NCI-H2227 (cell line): ENCODE data around the gene TTC21A.

Source experiments
- DNase-seq: peaks from one replicate; lab custom pipeline; 2025; ENCODE audit not compliant: unreplicated experiment; lab: John Stamatoyannopoulos, UW

TTC21A gene

GRCh38 chr3:39136533-39137434 is 29.3 kb downstream of the TTC21A start:
- no peak for DNase-seq

- DNase-seq: no peak
These were observed 30.0 kb downstream of the TTC21A start for GRCh38 chr3:39137435-39137936.

- DNase-seq: no peak
These were observed 30.7 kb downstream of the TTC21A start for GRCh38 chr3:39137991-39138803.

DNA sequence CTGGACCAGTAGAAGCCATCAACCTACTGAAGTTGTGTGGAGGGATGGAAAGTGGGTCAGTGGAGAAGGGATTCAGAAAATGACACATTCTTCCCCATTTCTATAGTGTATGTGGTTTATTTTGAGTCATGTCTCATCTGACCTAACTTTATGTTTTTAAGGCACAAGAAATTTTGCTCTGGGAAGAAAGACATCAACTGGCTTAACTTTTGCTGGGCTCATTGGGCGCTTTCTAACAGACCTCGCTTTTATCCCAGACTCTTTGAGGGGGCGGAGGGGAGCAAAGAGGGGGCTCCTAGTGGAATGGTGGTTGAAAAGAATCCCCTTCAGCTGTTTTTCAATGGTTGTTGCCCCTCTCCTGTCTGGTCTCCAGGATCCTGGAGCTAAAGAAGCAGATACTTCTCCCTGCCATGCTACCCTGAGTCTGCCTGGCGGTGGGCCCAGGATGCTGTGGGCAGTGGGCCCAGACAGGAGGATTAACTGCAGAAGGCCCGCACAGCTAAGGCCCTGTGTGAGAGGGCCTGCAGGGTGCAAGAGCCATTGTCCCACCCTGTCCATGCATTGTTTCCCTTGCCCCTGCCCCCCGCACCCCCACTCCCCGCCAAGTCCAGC is 31.4 kb downstream of the TTC21A start:
- no peak for DNase-seq

DNA sequence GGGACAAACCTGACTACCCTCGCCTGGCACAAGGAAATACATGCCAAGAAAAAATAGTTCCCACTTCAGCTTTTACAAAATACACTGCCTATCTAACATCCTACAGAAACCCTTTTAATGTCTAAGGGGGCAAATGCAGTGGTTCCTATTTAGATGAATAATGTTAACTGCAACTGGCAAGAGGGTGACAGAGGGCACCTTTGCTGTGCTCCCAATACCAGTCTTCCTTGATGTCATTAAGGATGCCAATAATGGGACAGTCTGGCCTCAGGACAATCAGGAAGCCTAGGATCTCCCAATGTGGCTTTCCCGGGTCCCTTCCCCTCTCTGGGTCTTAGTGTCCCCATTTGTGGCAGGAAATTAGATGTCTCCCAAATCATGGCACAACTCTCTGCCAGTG is 32.0 kb downstream of the TTC21A start:
- DNase-seq: no peak

DNA sequence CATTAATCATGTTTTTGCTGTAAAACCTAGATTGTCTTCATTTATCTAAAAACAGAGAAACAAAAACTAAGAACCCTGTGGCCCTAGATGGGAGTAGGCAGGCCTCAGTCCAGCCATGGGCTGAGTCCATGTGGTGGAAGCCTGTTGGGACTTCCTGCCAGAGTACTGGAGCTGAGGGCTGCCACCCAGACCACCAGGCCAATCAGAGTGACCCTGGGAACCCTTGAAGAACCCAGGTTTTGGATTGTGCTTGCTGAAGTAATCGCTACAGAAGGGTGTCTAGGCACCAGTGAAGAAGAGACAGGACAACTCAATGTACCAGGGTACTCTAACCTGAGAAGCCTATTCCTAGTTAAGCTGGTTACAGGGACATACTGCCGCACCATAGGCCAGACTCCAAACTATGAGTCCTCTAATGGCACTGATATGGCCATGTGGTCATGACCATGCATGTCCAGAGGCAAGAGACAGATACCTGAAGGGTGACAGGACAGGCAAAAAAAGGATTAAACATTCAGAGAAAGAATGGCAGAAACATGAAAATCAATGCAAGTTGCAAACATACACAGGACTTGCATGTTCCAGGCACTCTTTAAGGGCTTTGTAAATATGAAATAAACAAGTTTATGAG is 33.0 kb downstream of the TTC21A start:
- no peak for DNase-seq

- no peak for DNase-seq
These were observed 33.9 kb downstream of the TTC21A start for GRCh38 chr3:39141171-39141995.

DNA sequence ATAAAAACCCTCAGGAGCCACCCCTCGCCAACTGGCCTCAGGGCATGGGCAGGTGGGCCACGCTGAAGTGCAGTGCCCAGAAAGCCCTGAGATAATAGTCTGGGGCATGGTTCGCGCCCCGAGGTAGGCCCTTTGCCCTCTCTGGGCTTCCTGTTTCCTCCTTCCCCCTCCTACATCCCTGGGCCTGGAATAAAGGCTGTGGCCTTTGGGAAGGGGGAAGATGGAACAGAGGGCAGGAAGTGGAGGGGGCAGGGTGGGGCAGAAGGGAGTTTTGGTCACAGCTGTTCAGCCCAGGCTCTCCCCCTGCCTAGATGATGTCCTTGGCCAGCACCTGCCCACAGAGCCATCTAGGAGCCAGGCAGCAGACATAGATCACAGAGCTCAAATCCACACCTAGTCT is 34.6 kb downstream of the TTC21A start:
- no peak for DNase-seq

- DNase-seq: no peak
These were observed 35.8 kb downstream of the TTC21A start for GRCh38 chr3:39143051-39143885.

DNA sequence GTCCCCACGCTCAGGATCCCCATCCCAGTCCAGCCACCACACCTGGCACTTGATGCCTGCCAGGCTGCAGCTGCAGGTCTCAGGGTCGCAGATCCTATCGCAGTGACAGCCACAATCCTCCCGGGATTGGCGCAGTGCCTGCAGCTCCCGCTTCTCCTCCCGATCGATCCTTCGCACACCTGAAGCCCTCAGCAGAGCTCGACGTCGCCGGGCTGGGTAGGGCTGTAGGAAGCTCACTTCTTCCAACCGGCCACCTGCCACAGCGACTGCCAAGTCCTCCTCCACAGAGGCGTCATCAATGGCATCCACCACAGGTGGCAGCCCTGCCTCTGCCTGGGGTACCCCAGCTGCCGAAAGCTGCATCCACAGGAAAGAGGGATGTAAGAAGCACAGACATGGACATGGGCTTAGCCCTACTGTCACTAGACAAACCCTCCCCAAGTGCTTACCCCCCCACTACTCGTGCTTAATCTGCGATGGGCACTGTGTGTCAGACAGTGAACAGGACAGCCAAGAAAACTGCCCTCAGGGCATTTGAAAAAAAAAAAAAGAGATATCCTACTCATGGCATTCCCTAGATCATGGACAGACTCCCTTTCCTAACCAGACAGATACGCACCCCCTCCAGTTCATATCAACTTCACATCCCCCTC is 36.7 kb downstream of the TTC21A start:
- DNase-seq: no peak

DNA sequence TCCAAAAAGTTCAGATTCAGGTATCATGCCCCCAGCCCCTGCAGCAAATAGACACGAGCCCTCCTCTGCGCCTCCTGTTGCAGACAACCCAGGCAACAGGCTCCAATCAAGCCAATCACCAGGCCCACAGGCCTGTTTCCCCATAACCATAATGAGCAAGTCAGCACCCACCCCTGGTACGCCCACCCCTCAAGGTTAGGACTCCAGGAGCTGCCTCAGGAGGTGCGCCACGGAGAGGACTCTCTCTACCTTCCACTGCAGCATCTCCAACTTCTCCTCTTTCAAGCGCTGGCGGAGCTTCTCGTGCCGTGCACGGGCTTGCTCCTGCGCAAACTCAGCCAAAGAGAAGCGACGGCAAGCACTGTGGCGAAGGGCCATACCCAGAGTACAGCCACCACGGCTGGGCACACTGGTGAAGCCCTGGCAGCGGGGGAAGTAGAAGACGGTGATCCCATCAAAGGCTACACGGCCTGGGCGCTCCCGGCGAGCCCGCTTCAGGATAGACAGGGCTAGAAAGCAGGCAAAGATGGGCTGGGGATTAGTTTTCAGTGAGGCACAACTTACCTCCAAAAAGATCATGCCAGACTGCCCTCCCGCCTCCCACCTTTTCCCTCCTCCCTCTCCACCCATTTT is 37.4 kb downstream of the TTC21A start:
- DNase-seq: no peak

DNA sequence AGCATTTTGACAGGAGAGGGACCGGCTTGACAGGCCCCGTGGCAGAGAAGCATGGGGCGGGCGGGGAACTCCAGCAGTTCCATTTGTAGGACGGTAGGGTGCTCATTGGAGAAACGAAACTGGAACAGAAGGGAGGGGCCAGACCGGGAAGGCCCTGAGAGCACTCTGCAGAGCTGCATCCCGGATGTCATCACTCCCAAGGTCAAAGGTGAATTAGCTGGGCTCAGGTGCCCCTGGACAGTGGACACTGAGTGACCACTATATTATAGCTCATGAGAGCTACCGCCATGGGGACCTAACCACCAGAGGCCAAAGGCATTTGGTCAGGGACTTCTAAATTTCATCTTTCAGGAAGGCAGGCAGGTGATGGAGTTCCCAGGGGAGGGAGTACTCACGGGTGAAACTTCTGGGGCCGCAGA is 38.6 kb downstream of the TTC21A start:
- DNase-seq: peak; percentile 15

GRCh38 chr3:39146611-39147591 is 39.4 kb downstream of the TTC21A start:
- peak; percentile 35 for DNase-seq

- no peak for DNase-seq
These were observed 40.4 kb downstream of the TTC21A start for GRCh38 chr3:39147711-39148434.

GRCh38 chr3:39148435-39149058 is 41.1 kb downstream of the TTC21A start:
- no peak for DNase-seq

- DNase-seq: no peak
These were observed 41.6 kb downstream of the TTC21A start for GRCh38 chr3:39149059-39149455.
